ENCODE results near the gene CASTOR2. TPM values are rescaled to one million over a fixed set of nuclear protein-coding genes. Genes with fewer than 3 reads are reported as not detected.
A peak's percentile ranks its signal among the peaks of the same experiment; 100 is the strongest.

Gene CASTOR2
- total and polyA plus RNA-seq, 7 donors: 2.9 to 255 (median 131) TPM

- DNase-seq: no peak
- peak; percentile 40 to 81 (median 51) for ATAC-seq
- H3K36me3 ChIP-seq (ENCODE audit: insufficient read depth in 1 of 2, low read depth in 1 of 2): peaks cover 3 to 31% of the 10 kb centered on the region in 2 donors
- H3K9me3 ChIP-seq: no peaks in the 10 kb centered on the region
- peaks cover 5% of the 10 kb centered on the region for H3K4me1 ChIP-seq
- 57 to 64% (median 62%) methylated on average over 11 of the region's 11 CpGs for WGBS, 3 donors
- TF ChIP-seq CTCF (IDR thresholded peaks at IDR 0.05): no peak
- H3K4me3 ChIP-seq: no peak overlapping the region
- no peak overlapping the region for H3K27ac ChIP-seq
- no peaks in the 10 kb centered on the region for H3K27me3 ChIP-seq (ENCODE audit: insufficient read depth in 3 of 3, low read length in 2 of 3)
- intact Hi-C loops (cut with DNase I): loop anchor here in 1 of 2 donors (10.0 kb wide), 1 partner anchor 625 kb away; no protein-coding TSS in a partner anchor
Observed at GRCh38 chr7:75039709-75040108, 75.2 kb downstream of the CASTOR2 start.

- Histone ChIP-seq H3K9me3 (no peaks in the 10 kb centered on the region), H3K4me3 (no peak overlapping the region), H3K36me3 (ENCODE audit: insufficient read depth in 1 of 2, low read depth in 1 of 2) (peaks cover 3 to 39% of the 10 kb centered on the region in 2 donors), H3K27me3 (ENCODE audit: insufficient read depth in 3 of 3, low read length in 2 of 3) (no peaks in the 10 kb centered on the region), H3K4me1 (peaks cover 5% of the 10 kb centered on the region), H3K27ac (no peak overlapping the region)
- 68 to 77% (median 72%) methylated on average over 10 of the region's 10 CpGs for WGBS, 3 donors
- ATAC-seq (no peak), DNase-seq (no peak)
- intact Hi-C loops (cut with DNase I): loop anchor here in 1 of 2 donors (10.0 kb wide), 1 partner anchor 626 kb away; no protein-coding TSS in a partner anchor
- TF ChIP-seq CTCF (IDR thresholded peaks at IDR 0.05): no peak
Observed at GRCh38 chr7:75040512-75040911, 76.0 kb downstream of the CASTOR2 start.

GRCh38 chr7:75042286-75042685 lies 77.8 kb downstream of the CASTOR2 start:
- H3K36me3 ChIP-seq (ENCODE audit: insufficient read depth in 1 of 2, low read depth in 1 of 2): peaks cover 3 to 40% of the 10 kb centered on the region in 2 donors
- peak in 1 of 2 donors; percentile 58 for DNase-seq
- intact Hi-C loops (cut with DNase I): loop anchor here in 1 of 2 donors (10.0 kb wide), 1 partner anchor 627 kb away; no protein-coding TSS in a partner anchor
- H3K4me3 ChIP-seq: no peak overlapping the region
- WGBS, 3 donors: 67 to 86% (median 77%) methylated on average over 19 of the region's 19 CpGs
- ATAC-seq: no peak
- H3K9me3 ChIP-seq: no peaks in the 10 kb centered on the region
- no peak overlapping the region for H3K27ac ChIP-seq
- H3K4me1 ChIP-seq: peaks cover 17% of the 10 kb centered on the region
- no peak for TF ChIP-seq CTCF (IDR thresholded peaks at IDR 0.05)
- no peaks in the 10 kb centered on the region for H3K27me3 ChIP-seq (ENCODE audit: insufficient read depth in 3 of 3, low read length in 2 of 3)

- Histone ChIP-seq H3K27ac (no peak overlapping the region), H3K9me3 (no peaks in the 10 kb centered on the region), H3K36me3 (ENCODE audit: insufficient read depth in 1 of 2, low read depth in 1 of 2) (peaks cover 3 to 41% of the 10 kb centered on the region in 2 donors), H3K4me1 (peaks cover 17% of the 10 kb centered on the region), H3K4me3 (no peak overlapping the region), H3K27me3 (ENCODE audit: insufficient read depth in 3 of 3, low read length in 2 of 3) (no peaks in the 10 kb centered on the region)
- no peak for TF ChIP-seq CTCF (IDR thresholded peaks at IDR 0.05)
- intact Hi-C loops (cut with DNase I): loop anchor here in 1 of 2 donors (10.0 kb wide), 1 partner anchor 628 kb away; no protein-coding TSS in a partner anchor
- DNase-seq (no peak), ATAC-seq (no peak)
- 94 to 96% (median 94%) methylated on average over 27 to 28 of the region's 28 CpGs for WGBS, 3 donors
Observed at GRCh38 chr7:75042831-75043703, 78.6 kb downstream of the CASTOR2 start.

All from psoas muscle (tissue), 8 donors.